Measurements from ENCODE around the gene CPNE5.

GRCh38 chr6:36853325-36853724 is 14.1 kb upstream of the CPNE5 start:
- TF ChIP-seq CTCF (IDR thresholded peaks at IDR 0.05), result no peak
- TF ChIP-seq POLR2A (IDR thresholded peaks at IDR 0.05), result no peak

Data from adrenal gland (tissue), 5 donors.